B cell (primary cell): ENCODE measurements around the gene PRR14.

Source experiments
- EZH2 ChIP-seq: IDR thresholded peaks from 2 replicates; pipeline ENCODE4 v1.6.1; 2012; ENCODE audit warnings: borderline replicate concordance, low read depth, mild to moderate bottlenecking, moderate library complexity, low read length; ENCODE audit not compliant: insufficient read depth, poor library complexity, severe bottlenecking
- TF ChIP-seq, protein P1 (sequence below): fragments of 200-600 bp; IDR thresholded peaks from one replicate; pipeline ENCODE4 v1.8.0; 2022; ENCODE audit warnings: antibody characterized with exemption, mild to moderate bottlenecking

- TF ChIP-seq, protein P1, sequence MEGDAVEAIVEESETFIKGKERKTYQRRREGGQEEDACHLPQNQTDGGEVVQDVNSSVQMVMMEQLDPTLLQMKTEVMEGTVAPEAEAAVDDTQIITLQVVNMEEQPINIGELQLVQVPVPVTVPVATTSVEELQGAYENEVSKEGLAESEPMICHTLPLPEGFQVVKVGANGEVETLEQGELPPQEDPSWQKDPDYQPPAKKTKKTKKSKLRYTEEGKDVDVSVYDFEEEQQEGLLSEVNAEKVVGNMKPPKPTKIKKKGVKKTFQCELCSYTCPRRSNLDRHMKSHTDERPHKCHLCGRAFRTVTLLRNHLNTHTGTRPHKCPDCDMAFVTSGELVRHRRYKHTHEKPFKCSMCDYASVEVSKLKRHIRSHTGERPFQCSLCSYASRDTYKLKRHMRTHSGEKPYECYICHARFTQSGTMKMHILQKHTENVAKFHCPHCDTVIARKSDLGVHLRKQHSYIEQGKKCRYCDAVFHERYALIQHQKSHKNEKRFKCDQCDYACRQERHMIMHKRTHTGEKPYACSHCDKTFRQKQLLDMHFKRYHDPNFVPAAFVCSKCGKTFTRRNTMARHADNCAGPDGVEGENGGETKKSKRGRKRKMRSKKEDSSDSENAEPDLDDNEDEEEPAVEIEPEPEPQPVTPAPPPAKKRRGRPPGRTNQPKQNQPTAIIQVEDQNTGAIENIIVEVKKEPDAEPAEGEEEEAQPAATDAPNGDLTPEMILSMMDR: no peak
- TF ChIP-seq EZH2: no peak
Observed at GRCh38 chr16:30691907-30692306, 41.1 kb downstream of the PRR14 start.
